ENCODE data around the gene AGRP. TPM values are rescaled to one million over a fixed set of nuclear protein-coding genes. Genes with fewer than 3 reads are reported as not detected.

The AGRP gene, protein sequence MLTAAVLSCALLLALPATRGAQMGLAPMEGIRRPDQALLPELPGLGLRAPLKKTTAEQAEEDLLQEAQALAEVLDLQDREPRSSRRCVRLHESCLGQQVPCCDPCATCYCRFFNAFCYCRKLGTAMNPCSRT
- total RNA-seq, result not detected in 2 replicates

GRCh38 chr16:67483150-67483549 lies at the start of gene AGRP:
AGRP (minus strand) TSS chr16:67483547; CDS start chr16:67483398, 149 bp downstream.

DNA sequence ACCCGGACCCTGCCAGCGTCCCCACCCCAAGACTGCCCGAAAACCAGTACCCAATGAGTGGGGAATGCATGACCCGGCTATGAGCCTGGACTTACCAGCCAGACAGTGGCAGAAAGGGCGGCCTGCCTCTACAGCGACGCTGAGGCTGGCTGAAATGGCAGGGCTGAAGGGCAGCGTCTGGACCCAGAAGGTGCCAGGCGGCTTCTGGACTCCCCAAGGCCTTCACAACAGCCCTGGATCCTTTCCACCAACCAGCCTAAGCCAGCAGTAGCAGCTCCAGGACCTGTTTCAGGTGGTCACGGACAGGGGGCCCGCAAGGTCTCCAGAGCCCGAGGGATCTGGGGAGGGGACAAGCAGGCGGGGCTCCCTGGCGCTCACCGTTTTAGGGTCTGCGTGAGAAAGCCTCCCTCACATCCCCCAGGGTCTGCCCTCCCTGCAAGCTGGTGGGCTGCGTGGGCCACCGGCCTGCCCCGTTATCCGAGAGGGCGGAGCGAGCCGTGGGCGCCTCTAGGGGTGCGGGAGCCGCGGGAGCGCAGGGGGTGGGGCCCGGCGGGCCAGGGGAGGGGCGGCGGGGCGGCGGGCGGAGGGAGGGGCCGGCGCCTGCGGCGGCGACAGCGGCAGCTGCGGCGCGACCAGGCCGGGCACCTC lies 45.0 kb upstream of the AGRP start, which contains the start of gene RIPOR1:
TSS of gene RIPOR1 (plus strand) at position 608 of the 648 bp plus-strand sequence. CDS start 9,618 bp downstream, outside the sequence.

DNA sequence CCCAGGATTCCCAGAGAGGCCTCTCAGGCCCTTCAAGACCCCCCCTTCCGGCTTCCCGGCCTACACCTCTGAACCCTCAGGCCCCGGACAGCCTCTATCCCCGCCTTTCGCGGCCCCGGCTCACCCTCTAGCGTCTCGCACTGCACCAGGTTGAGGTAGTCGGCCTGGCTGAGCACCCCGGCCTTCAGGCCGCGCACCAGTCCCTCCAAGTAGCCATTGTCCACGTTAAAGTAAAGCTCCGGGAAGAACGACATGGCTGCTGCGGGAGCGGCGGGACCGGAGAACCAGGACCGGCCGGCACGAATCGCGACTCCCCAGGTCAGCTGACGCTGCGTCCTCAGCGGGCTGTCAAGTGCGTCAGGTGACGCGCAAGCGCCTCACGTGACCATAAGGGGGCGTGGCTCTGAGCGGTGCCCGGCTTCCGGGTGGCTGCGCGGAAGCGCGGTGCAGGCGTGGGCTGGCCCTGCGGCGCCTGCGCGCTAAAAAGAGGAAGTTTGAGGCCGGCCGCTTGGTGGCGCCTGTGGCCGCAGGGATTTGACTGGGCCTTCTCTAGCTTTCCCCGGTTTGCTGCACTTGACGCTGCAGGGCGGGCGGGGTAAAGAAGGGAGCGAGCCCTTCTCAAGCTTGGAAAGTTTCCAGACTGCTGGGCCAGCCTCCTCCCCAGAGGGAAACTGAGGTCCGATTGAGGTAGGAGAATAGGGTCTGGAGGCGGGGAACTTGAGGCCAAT lies 2.4 kb downstream of the AGRP start, which contains the start of gene ATP6V0D1:
TSS of gene ATP6V0D1 (minus strand) at position 325 of the 728 bp plus-strand sequence. CDS start at position 254, 71 bp downstream.

Other genes starting within 250 kb of the AGRP start
- 27.3 and 30.1 TPM in 2 replicates for gene FHOD1, start 236.1 kb downstream of the AGRP start, total RNA-seq
- gene SLC9A5, start 234.6 kb downstream of the AGRP start, total RNA-seq, result 0.65 and 3.0 TPM in 2 replicates
- gene PLEKHG4, start 204.0 kb downstream of the AGRP start, total RNA-seq, result 14.4 and 23.2 TPM in 2 replicates
- 0.24 TPM in 1 of 2 replicates, not detected in the other for gene KCTD19, start 156.8 kb downstream of the AGRP start, total RNA-seq
- 0.13 TPM in 1 of 2 replicates, not detected in the other for gene LRRC36, start 156.7 kb downstream of the AGRP start, total RNA-seq
- 0.91 and 4.2 TPM in 2 replicates for gene TPPP3, start 90.0 kb downstream of the AGRP start, total RNA-seq
- gene ZDHHC1, start 67.1 kb downstream of the AGRP start, total RNA-seq, result 3.5 and 9.7 TPM in 2 replicates
- gene HSD11B2, start 52.4 kb downstream of the AGRP start, total RNA-seq, result 2.7 TPM in 1 of 2 replicates, not detected in the other
- 115 and 125 TPM in 2 replicates for gene ATP6V0D1, start 2.4 kb downstream of the AGRP start, total RNA-seq
- gene RIPOR1, start 45.3 kb upstream of the AGRP start, total RNA-seq, result 23.4 and 28.3 TPM in 2 replicates
- gene CTCF, start 79.0 kb upstream of the AGRP start, total RNA-seq, result 21.7 and 36.6 TPM in 2 replicates
- gene CARMIL2, start 161.6 kb upstream of the AGRP start, total RNA-seq, result 0.91 and 2.4 TPM in 2 replicates
- 27.3 and 27.9 TPM in 2 replicates for gene ACD, start 176.7 kb upstream of the AGRP start, total RNA-seq
- gene PARD6A, start 177.4 kb upstream of the AGRP start, total RNA-seq, result 0.16 and 1.7 TPM in 2 replicates
- 12.8 and 26.7 TPM in 2 replicates for gene ENKD1, start 183.2 kb upstream of the AGRP start, total RNA-seq
- 2.3 and 11.7 TPM in 2 replicates for gene C16orf86, start 183.3 kb upstream of the AGRP start, total RNA-seq
- gene GFOD2, start 235.8 kb upstream of the AGRP start, total RNA-seq, result 9.3 and 12.3 TPM in 2 replicates